Measurements from ENCODE around the gene REPIN1.

The REPIN1 gene

GRCh38 chr7:150341263-150342120 is 27.1 kb upstream of the REPIN1 start, which contains the start of gene RARRES2:
Gene RARRES2, minus strand, starts transcription at chr7:150341629. Its CDS starts 1,020 bp downstream, at chr7:150340609.
- H3K4me3 ChIP-seq (replicated peaks; ENCODE audit: low read depth, low read length): peak within 1 kb of the TSS; percentile 64
- no peak for TF ChIP-seq CTCF (IDR thresholded peaks at IDR 0.05; ENCODE audit: low read length, missing control alignments)
- DNase-seq (ENCODE audit: low read depth): peak; percentile 74

- no peak overlapping the region for H3K4me3 ChIP-seq (replicated peaks; ENCODE audit: low read depth, low read length)
- no peak for DNase-seq (ENCODE audit: low read depth)
- no peak for TF ChIP-seq CTCF (IDR thresholded peaks at IDR 0.05; ENCODE audit: low read length, missing control alignments)
Observed at GRCh38 chr7:150342121-150342408, 26.6 kb upstream of the REPIN1 start.

- no peak for TF ChIP-seq CTCF (IDR thresholded peaks at IDR 0.05; ENCODE audit: low read length, missing control alignments)
- no peak for DNase-seq (ENCODE audit: low read depth)
- H3K4me3 ChIP-seq (replicated peaks; ENCODE audit: low read depth, low read length): no peak overlapping the region
Observed at GRCh38 chr7:150343225-150343624, 25.4 kb upstream of the REPIN1 start.

- DNase-seq (ENCODE audit: low read depth): no peak
- H3K4me3 ChIP-seq (replicated peaks; ENCODE audit: low read depth, low read length): no peak overlapping the region
- TF ChIP-seq CTCF (IDR thresholded peaks at IDR 0.05; ENCODE audit: low read length, missing control alignments): no peak
Observed at GRCh38 chr7:150344299-150344698, 24.3 kb upstream of the REPIN1 start.

GRCh38 chr7:150345012-150345411 is 23.6 kb upstream of the REPIN1 start:
- no peak for DNase-seq (ENCODE audit: low read depth)
- TF ChIP-seq CTCF (IDR thresholded peaks at IDR 0.05; ENCODE audit: low read length, missing control alignments): no peak
- H3K4me3 ChIP-seq (replicated peaks; ENCODE audit: low read depth, low read length): no peak overlapping the region

- DNase-seq (ENCODE audit: low read depth): no peak
- no peak for TF ChIP-seq CTCF (IDR thresholded peaks at IDR 0.05; ENCODE audit: low read length, missing control alignments)
- no peak overlapping the region for H3K4me3 ChIP-seq (replicated peaks; ENCODE audit: low read depth, low read length)
Observed at GRCh38 chr7:150346922-150347321, 21.7 kb upstream of the REPIN1 start.

All from fibroblast of pulmonary artery (primary cell).